HCT116 (cell line): ENCODE results near the gene SMG5. TPM values are rescaled to one million over a fixed set of nuclear protein-coding genes. Genes with fewer than 3 reads are reported as not detected.
A peak's percentile ranks its signal among the peaks of the same experiment; 100 is the strongest.

Experiments
- ATAC-seq: fragments of 200-7000 bp; cut with Tn5 transposase; 2 replicates; pipeline ENCODE4 v1.9.1; 2020; ENCODE audit warnings: mild to moderate bottlenecking, moderate library complexity
- BruUV-seq: library from RNA; stranded (reverse); fragments of 400-500 nt; replicated peaks from 2 replicates; lab custom pipeline; 2021; lab: Mats Ljungman, UMichigan
- CTCF ChIA-PET: fragments of 300-600 bp; sonication (Branson Sonifier 250); formaldehyde crosslinking; loops from one replicate; lab custom pipeline; 2021; ENCODE audit warnings: antibody characterized with exemption; lab: Charles Lee
- POLR2A ChIA-PET: fragments of 300-600, 350-600 bp; sonication (Branson Sonifier 250); formaldehyde crosslinking; loops from one replicate; lab custom pipeline; 2021; ENCODE audit warnings: antibody characterized with exemption; lab: Charles Lee
- RAD21 ChIA-PET, 2 experiments: fragments of 300-600 bp; sonication (Branson Sonifier 250); formaldehyde crosslinking; loops; one replicate each; lab custom pipeline; 2023; ENCODE audit warnings: low total read pairs in 2 of 2; ENCODE audit not compliant: uncharacterized antibody in 2 of 2, unreplicated experiment in 2 of 2, low non-redundant PET in 1 of 2; lab: Charles Lee
- DNase-seq: peaks from one replicate; pipeline ENCODE4 v3.0.0-alpha.2; 2010; ENCODE audit warnings: low read depth, low spot score
- H2AFZ ChIP-seq: fragments of 200-600 bp; shearing (Covaris generic), sonication (generic); 2 replicates; pipeline ENCODE4 v1.6.1; 2017; ENCODE audit warnings: low read depth, mixed run types, mixed read lengths, antibody characterized with exemption, low read length; ENCODE audit not compliant: poor library complexity, severe bottlenecking
- H3K27ac ChIP-seq: 2 replicates; pipeline ENCODE4 v1.5.1; 2012; ENCODE audit warnings: low read depth, low read length
- H3K27me3 ChIP-seq: fragments of 200-600 bp; sonication (generic); 2 replicates; pipeline ENCODE4 v1.6.1; 2016; ENCODE audit warnings: mixed run types, low read length, mixed read lengths; ENCODE audit not compliant: insufficient read depth
- H3K36me3 ChIP-seq, 2 experiments: fragments of 200-500 bp in 1 of 2; fragments of 200-600 bp in 1 of 2; sonication (Bioruptor generic) in 1 of 2; sonication (generic) in 1 of 2; 2 replicates each; pipeline versions ENCODE4 v1.5.1 to v1.6.1; 2014 to 2016; ENCODE audit warnings: low read length in 2 of 2, inconsistent platforms in 1 of 2, mixed read lengths in 1 of 2, mixed run types in 1 of 2; ENCODE audit not compliant: insufficient read depth in 2 of 2, control insufficient read depth in 1 of 2
- H3K4me1 ChIP-seq, 2 experiments: fragments of 200-600 bp in 1 of 2; sonication (generic) in 1 of 2; 2 replicates each; pipeline versions ENCODE4 v1.5.1 to v1.6.1; 2012 to 2017; ENCODE audit warnings: low read length in 2 of 2, inconsistent platforms in 1 of 2, mild to moderate bottlenecking in 1 of 2, mixed read lengths in 1 of 2, mixed run types in 1 of 2, moderate library complexity in 1 of 2; ENCODE audit not compliant: insufficient read depth in 2 of 2, control insufficient read depth in 1 of 2
- H3K4me2 ChIP-seq: fragments of 200-600 bp; sonication (generic); 2 replicates; pipeline ENCODE4 v1.6.1; 2017; ENCODE audit warnings: mixed run types, low read length, mixed read lengths
- H3K4me3 ChIP-seq, 2 experiments: fragments of 200-600 bp in 1 of 2; sonication (generic) in 1 of 2; replicated peaks in 1 of 2; 2 replicates each; pipeline ENCODE4 v1.5.1; 2011 to 2016; ENCODE audit warnings: low read length in 2 of 2, control low read depth in 1 of 2, low read depth in 1 of 2, mild to moderate bottlenecking in 1 of 2, mixed read lengths in 1 of 2, mixed run types in 1 of 2
- H3K79me2 ChIP-seq: fragments of 200-600 bp; sonication (generic); 2 replicates; pipeline ENCODE4 v1.6.1; 2017; ENCODE audit warnings: mild to moderate bottlenecking, mixed run types, low read length, moderate library complexity, mixed read lengths; ENCODE audit not compliant: insufficient read depth
- H3K9ac ChIP-seq: fragments of 200-600 bp; sonication (generic); 2 replicates; pipeline ENCODE4 v1.6.1; 2016; ENCODE audit warnings: low read length, mixed read lengths
- H3K9me2 ChIP-seq: fragments of 200-600 bp; sonication (generic), shearing (Covaris generic); 2 replicates; pipeline ENCODE4 v1.6.1; 2017; ENCODE audit warnings: mixed run types, mild to moderate bottlenecking, moderate library complexity; ENCODE audit not compliant: insufficient read depth
- H3K9me3 ChIP-seq, 2 experiments: fragments of 200-500 bp in 1 of 2; fragments of 200-600 bp in 1 of 2; sonication (Bioruptor generic) in 1 of 2; sonication (generic) in 1 of 2; 2 replicates each; pipeline ENCODE4 v1.6.1; 2014 to 2017; ENCODE audit warnings: low read length in 2 of 2, mixed read lengths in 2 of 2, inconsistent platforms in 1 of 2, low read depth in 1 of 2, mild to moderate bottlenecking in 1 of 2, mixed run types in 1 of 2, moderate library complexity in 1 of 2; ENCODE audit not compliant: control insufficient read depth in 1 of 2, insufficient read depth in 1 of 2
- H4K20me1 ChIP-seq: fragments of 200-600 bp; sonication (generic), shearing (Covaris generic); 2 replicates; pipeline ENCODE4 v1.6.1; 2017; ENCODE audit warnings: mixed run types, mild to moderate bottlenecking, moderate library complexity; ENCODE audit not compliant: insufficient read depth
- CBX3 ChIP-seq: IDR thresholded peaks from 2 replicates; pipeline ENCODE4 v1.6.1; 2012; ENCODE audit warnings: low read depth
- EGR1 ChIP-seq: IDR thresholded peaks from 2 replicates; pipeline ENCODE4 v1.6.1; 2012; ENCODE audit warnings: low read depth
- ELF1 ChIP-seq: IDR thresholded peaks from 2 replicates; pipeline ENCODE4 v1.6.1; 2012; ENCODE audit warnings: low read depth, borderline replicate concordance
- FOSL1 ChIP-seq: IDR thresholded peaks from 2 replicates; pipeline ENCODE4 v1.6.1; 2012; ENCODE audit warnings: low read depth
- POLR2AphosphoS5 ChIP-seq: IDR thresholded peaks from 2 replicates; pipeline ENCODE4 v1.6.1; 2011; ENCODE audit warnings: mild to moderate bottlenecking, low read depth, low read length, moderate library complexity
- SIN3A ChIP-seq: IDR thresholded peaks from 2 replicates; pipeline ENCODE4 v1.6.1; 2012; ENCODE audit warnings: low read depth
- SP1 ChIP-seq: IDR thresholded peaks from 2 replicates; pipeline ENCODE4 v1.6.1; 2012; ENCODE audit warnings: low read depth
- SRF ChIP-seq: IDR thresholded peaks from 2 replicates; pipeline ENCODE4 v1.6.1; 2012; ENCODE audit warnings: low read depth
- intact Hi-C: fragments of 100-400 bp; cut with micrococcal nuclease; formaldehyde crosslinking; loops from 2 replicates; pipeline ENCODE4 v1.10.0; 2022
- total RNA-seq: library from RNA; stranded (reverse); gene quantifications from one replicate; pipeline ENCODE4 v1.2.1, GENCODE V29; 2021; ENCODE audit not compliant: unreplicated experiment
- TF ChIP-seq, protein P1 (sequence below): IDR thresholded peaks from 2 replicates; pipeline ENCODE4 v1.6.1; 2011; ENCODE audit warnings: mild to moderate bottlenecking, low read length, moderate library complexity; ENCODE audit not compliant: insufficient replicate concordance; ENCODE audit errors: extremely low read depth
- TF ChIP-seq, protein P2 (sequence below): IDR thresholded peaks from 2 replicates; pipeline ENCODE4 v1.6.1; 2012

SMG5 gene
- total RNA-seq, 1 experiment from 2014 or later: 75.2 TPM

DNA sequence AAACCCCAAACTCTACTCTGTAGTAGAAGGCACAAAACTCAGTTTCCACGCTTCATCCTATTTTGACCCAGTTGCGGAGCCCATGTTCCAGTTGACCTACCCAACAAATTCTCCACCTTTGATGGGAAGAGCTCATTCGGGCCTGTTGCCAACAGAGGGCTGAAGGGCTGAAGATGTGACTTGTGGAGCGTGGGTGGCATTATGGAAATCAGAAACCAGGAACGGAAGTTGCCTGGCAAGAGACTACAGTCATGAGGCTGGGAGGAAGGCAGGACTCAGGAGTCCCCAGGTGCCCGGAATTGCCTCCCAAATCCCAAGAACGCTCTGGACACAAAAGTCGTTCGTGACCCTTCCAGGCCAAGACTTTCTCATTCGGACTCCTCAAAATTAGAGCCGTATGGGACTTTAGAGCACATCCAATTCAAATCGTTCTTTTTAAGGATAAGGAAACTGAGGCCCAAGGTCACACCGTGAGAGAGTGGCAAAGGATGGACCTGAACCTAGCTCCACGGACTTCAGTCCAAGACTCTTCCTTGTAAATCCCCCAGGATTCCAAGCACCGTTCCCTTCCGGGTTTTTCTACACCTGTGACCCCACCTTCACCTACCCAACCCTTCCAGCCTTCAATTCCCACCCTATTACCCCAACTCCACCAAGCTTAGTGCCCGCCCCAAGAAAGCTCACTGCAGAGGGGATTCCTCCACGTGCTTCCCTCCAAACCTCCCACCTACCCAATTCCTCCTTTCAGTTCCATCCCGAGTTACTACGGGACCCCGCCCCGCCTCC, 739 bp downstream of the SMG5 start:
- Histone ChIP-seq H3K4me2 (peak overlapping the region; percentile 91), H3K27me3 (no peaks in the 10 kb centered on the region), H3K36me3 (peaks cover 22 to 32% of the 10 kb centered on the region in 2 experiments), H3K9ac (peak overlapping the region; percentile 98), H3K9me2 (no peaks in the 10 kb centered on the region), H2AFZ (no peak overlapping the region), H3K27ac (peak overlapping the region; percentile 90), H3K79me2 (peaks cover 58% of the 10 kb centered on the region), H4K20me1 (peaks cover 10% of the 10 kb centered on the region; the same call in 1 of the 2 replicates), H3K9me3 (no peaks in the 10 kb centered on the region), H3K4me3 (peak overlapping the region; percentile 77 to 96), H3K4me1 (peaks cover 25 to 27% of the 10 kb centered on the region in 2 experiments)
- intact Hi-C loops: loop anchor here (2.0 kb wide), 1 partner anchor 57 kb away; the partner anchor contains the start of genes CCT3 and TSACC
- ChIA-PET POLR2A (interaction anchor here (1.0 to 1.8 kb wide), 6 partner anchors 14 to 175 kb away, joined by 3 to 5 read pairs (median 4); partner anchors contain the start of genes GLMP and PMF1), RAD21 (no interaction called here), CTCF (interaction anchor here (0.9 to 2.3 kb wide), 4 partner anchors 37 to 176 kb away, joined by 3 to 6 read pairs (median 4); no protein-coding TSS in a partner anchor)
- BruUV-seq: TSS peak; percentile 59
- TF ChIP-seq FOSL1 (no peak), SIN3A (peak; percentile 2; the same call in 1 of the 2 replicates), POLR2AphosphoS5 (peak; percentile 44; the same call in 1 of the 2 replicates), EGR1 (peak; percentile 84), SRF (no peak), ELF1 (peak; percentile 75), CBX3 (no peak), SP1 (0 out of 2 replicates have a peak, but pooled peaks have one; percentile 43)
- TF ChIP-seq, protein P1, sequence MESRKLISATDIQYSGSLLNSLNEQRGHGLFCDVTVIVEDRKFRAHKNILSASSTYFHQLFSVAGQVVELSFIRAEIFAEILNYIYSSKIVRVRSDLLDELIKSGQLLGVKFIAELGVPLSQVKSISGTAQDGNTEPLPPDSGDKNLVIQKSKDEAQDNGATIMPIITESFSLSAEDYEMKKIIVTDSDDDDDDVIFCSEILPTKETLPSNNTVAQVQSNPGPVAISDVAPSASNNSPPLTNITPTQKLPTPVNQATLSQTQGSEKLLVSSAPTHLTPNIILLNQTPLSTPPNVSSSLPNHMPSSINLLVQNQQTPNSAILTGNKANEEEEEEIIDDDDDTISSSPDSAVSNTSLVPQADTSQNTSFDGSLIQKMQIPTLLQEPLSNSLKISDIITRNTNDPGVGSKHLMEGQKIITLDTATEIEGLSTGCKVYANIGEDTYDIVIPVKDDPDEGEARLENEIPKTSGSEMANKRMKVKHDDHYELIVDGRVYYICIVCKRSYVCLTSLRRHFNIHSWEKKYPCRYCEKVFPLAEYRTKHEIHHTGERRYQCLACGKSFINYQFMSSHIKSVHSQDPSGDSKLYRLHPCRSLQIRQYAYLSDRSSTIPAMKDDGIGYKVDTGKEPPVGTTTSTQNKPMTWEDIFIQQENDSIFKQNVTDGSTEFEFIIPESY: peak; percentile 80
- TF ChIP-seq, protein P2, sequence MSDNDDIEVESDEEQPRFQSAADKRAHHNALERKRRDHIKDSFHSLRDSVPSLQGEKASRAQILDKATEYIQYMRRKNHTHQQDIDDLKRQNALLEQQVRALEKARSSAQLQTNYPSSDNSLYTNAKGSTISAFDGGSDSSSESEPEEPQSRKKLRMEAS: peak; percentile 25
- DNase-seq (peak; percentile 48), ATAC-seq (peak; percentile 61)
